ENCODE measurements around the gene GABBR1. TPM values are rescaled to one million over a fixed set of nuclear protein-coding genes. Genes with fewer than 3 reads are reported as not detected.
"Not testable (repeated sequence)": the region's sequence is repeated elsewhere in the genome, so short reads cannot be mapped to it uniquely, and the experiment has no call there.

Gene GABBR1
- total RNA-seq, 2 experiments from 2014 or later, result 12.9 to 37.1 TPM

DNA sequence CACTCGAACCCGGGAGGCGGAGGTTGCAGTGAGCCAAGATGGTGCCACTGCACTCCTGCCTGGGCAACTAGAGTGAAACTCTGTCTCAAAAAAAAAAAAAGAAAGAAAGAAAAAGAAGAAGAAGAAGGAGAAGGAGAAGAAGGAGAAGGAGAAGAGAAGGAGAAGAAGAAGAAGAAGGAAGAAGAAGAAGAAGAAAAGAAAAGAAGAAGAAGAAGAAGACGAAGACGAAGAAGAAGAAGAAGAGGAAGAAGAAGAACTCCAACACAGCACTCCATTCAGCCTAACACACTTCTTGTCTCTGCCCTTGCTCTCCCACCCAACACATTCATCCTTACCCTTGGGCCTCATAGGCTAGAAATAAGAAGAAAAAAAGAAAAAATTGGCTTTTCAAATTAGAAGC is 41.0 kb upstream of the GABBR1 start:
- CTCF ChIA-PET (ENCODE audit: unreplicated experiment), result no interaction called here
- DNase-seq (ENCODE audit: low spot score), result no peak
- POLR2A ChIA-PET, result no interaction called here
- Histone ChIP-seq H3K9me2 (ENCODE audit: insufficient read depth, low read length) (no peaks in the 10 kb centered on the region), H3K4me1 (ENCODE audit: insufficient read depth, low read length, poor library complexity, severe bottlenecking) (no peaks in the 10 kb centered on the region), H2AFZ (ENCODE audit: low read length) (no peak overlapping the region), H4K20me1 (ENCODE audit: insufficient read depth, low read length) (no peaks in the 10 kb centered on the region), H3K4me3 (ENCODE audit: low read depth, low read length, poor library complexity, severe bottlenecking) (no peak overlapping the region), H3K9me3 (ENCODE audit: low read length) (no peaks in the 10 kb centered on the region), H3K27ac (ENCODE audit: low read depth, low read length, poor library complexity, severe bottlenecking) (no peak overlapping the region), H3K79me2 (ENCODE audit: insufficient read depth, low read depth, low read length) (no peaks in the 10 kb centered on the region), H3K36me3 (ENCODE audit: insufficient read depth, low read length) (no peaks in the 10 kb centered on the region), H3K4me2 (ENCODE audit: low read length) (no peak overlapping the region)
- intact Hi-C loops (cut with micrococcal nuclease; ENCODE audit: unreplicated experiment), result no loop called here
- no TSS peak for BruUV-seq (replicated peaks)
- no peak for TF ChIP-seq EZH2phosphoT487 (IDR thresholded peaks at IDR 0.05; ENCODE audit: borderline replicate concordance, low read depth, low read length)
- TF ChIP-seq, protein P1, sequence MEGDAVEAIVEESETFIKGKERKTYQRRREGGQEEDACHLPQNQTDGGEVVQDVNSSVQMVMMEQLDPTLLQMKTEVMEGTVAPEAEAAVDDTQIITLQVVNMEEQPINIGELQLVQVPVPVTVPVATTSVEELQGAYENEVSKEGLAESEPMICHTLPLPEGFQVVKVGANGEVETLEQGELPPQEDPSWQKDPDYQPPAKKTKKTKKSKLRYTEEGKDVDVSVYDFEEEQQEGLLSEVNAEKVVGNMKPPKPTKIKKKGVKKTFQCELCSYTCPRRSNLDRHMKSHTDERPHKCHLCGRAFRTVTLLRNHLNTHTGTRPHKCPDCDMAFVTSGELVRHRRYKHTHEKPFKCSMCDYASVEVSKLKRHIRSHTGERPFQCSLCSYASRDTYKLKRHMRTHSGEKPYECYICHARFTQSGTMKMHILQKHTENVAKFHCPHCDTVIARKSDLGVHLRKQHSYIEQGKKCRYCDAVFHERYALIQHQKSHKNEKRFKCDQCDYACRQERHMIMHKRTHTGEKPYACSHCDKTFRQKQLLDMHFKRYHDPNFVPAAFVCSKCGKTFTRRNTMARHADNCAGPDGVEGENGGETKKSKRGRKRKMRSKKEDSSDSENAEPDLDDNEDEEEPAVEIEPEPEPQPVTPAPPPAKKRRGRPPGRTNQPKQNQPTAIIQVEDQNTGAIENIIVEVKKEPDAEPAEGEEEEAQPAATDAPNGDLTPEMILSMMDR (conservative IDR thresholded peaks at IDR 0.05; ENCODE audit: low read length), result no peak

DNA sequence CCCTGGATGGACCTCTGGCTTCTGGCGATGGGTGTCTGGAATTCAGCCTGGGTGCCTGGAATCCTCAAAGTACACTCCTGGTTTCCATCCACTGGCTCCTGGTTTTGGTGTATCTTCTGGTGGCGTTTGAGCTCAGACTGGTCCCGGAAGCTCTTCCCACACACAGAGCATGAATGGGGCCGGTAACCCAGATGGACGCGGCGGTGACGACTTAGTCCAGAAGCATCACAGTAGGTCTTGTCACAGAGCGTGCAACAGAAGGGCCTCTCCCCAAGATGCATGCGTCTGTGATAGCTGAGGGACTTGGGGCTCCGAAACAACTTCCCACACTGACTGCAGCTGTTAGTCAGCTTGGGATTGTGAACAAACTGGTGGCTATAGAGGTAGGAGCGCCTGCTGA is 40.2 kb upstream of the GABBR1 start:
- TF ChIP-seq, protein P1 (conservative IDR thresholded peaks at IDR 0.05; ENCODE audit: low read length), result no peak
- TF ChIP-seq EZH2phosphoT487 (IDR thresholded peaks at IDR 0.05; ENCODE audit: borderline replicate concordance, low read depth, low read length), result no peak
- ChIA-PET POLR2A (interaction anchor here (0.7 to 0.9 kb wide), 2 partner anchors 19 to 38 kb away, joined by 3 to 4 read pairs; no protein-coding TSS in a partner anchor), CTCF (ENCODE audit: unreplicated experiment) (no interaction called here)
- H3K36me3 ChIP-seq (ENCODE audit: insufficient read depth, low read length), result no peaks in the 10 kb centered on the region
- H3K4me2 ChIP-seq (ENCODE audit: low read length), result no peak overlapping the region
- H3K27ac ChIP-seq (ENCODE audit: low read depth, low read length, poor library complexity, severe bottlenecking), result no peak overlapping the region
- BruUV-seq (replicated peaks), result no TSS peak
- no peaks in the 10 kb centered on the region for H3K9me3 ChIP-seq (ENCODE audit: low read length)
- intact Hi-C loops (cut with micrococcal nuclease; ENCODE audit: unreplicated experiment), result no loop called here
- H3K4me1 ChIP-seq (ENCODE audit: insufficient read depth, low read length, poor library complexity, severe bottlenecking), result no peaks in the 10 kb centered on the region
- H3K79me2 ChIP-seq (ENCODE audit: insufficient read depth, low read depth, low read length), result no peaks in the 10 kb centered on the region
- H3K9me2 ChIP-seq (ENCODE audit: insufficient read depth, low read length), result no peaks in the 10 kb centered on the region
- no peaks in the 10 kb centered on the region for H4K20me1 ChIP-seq (ENCODE audit: insufficient read depth, low read length)
- H3K4me3 ChIP-seq (ENCODE audit: low read depth, low read length, poor library complexity, severe bottlenecking), result no peak overlapping the region
- no peak overlapping the region for H2AFZ ChIP-seq (ENCODE audit: low read length)
- no peak for DNase-seq (ENCODE audit: low spot score)

DNA sequence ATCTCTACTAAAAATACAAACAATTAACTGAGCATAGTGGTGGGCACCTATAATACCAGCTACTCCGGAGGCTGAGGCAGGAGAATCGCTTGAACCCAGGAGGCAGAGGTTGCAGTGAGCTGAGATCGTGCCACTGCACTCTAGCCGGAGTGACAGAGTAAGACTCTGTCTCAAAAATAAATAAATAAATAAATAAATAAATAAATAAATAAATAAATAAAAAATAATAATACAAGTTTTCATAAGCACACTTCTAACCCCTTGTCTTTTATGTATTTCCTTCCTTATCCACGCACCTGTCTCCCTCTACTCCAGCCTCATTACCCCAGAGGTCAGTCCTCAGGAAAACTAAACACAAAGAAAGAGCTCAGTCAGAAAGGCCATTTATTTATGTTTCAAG is 39.1 kb upstream of the GABBR1 start:
- BruUV-seq (replicated peaks); H4K20me1 ChIP-seq (ENCODE audit: insufficient read depth, low read length); H3K9me2 ChIP-seq (ENCODE audit: insufficient read depth, low read length); H3K4me1 ChIP-seq (ENCODE audit: insufficient read depth, low read length, poor library complexity, severe bottlenecking); H3K4me3 ChIP-seq (ENCODE audit: low read depth, low read length, poor library complexity, severe bottlenecking); H3K79me2 ChIP-seq (ENCODE audit: insufficient read depth, low read depth, low read length); H3K9me3 ChIP-seq (ENCODE audit: low read length); CTCF ChIA-PET (ENCODE audit: unreplicated experiment); DNase-seq (ENCODE audit: low spot score); H3K27ac ChIP-seq (ENCODE audit: low read depth, low read length, poor library complexity, severe bottlenecking); H2AFZ ChIP-seq (ENCODE audit: low read length); intact Hi-C loops (cut with micrococcal nuclease; ENCODE audit: unreplicated experiment); H3K4me2 ChIP-seq (ENCODE audit: low read length); H3K36me3 ChIP-seq (ENCODE audit: insufficient read depth, low read length): not testable (repeated sequence)
- POLR2A ChIA-PET, result interaction anchor here (0.7 to 0.9 kb wide), 2 partner anchors 37 to 455 kb away, joined by 3 to 4 read pairs; no protein-coding TSS in a partner anchor
